DND-41 (cell line): Measurements from ENCODE around the gene MDK.

ENCODE experiments used
- CTCF ChIP-seq: IDR thresholded peaks from 2 replicates; pipeline ENCODE4 v1.5.1; 2012; ENCODE audit warnings: borderline replicate concordance, low read length, moderate library complexity, mild to moderate bottlenecking; ENCODE audit not compliant: poor library complexity, severe bottlenecking; ENCODE audit errors: extremely low read depth
- EZH2 ChIP-seq: IDR thresholded peaks from 3 replicates; pipeline ENCODE4 v1.6.1; 2012; ENCODE audit warnings: borderline replicate concordance, low read depth, mild to moderate bottlenecking, moderate library complexity, low read length, inconsistent platforms; ENCODE audit not compliant: severe bottlenecking

- no peak for TF ChIP-seq EZH2
- no peak for TF ChIP-seq CTCF
Measured at GRCh38 chr11:46390331-46391171, 9.1 kb downstream of the MDK start.
